ENCODE measurements around the gene SYCP1.
"Not testable (repeated sequence)": the region's sequence is repeated elsewhere in the genome, so short reads cannot be mapped to it uniquely, and the experiment has no call there.

SYCP1 gene

GRCh38 chr1:114854693-114855320 lies at the start of gene SYCP1:
SYCP1 (plus strand) TSS chr1:114854863; CDS start chr1:114855465, 602 bp downstream.
- Mint-ChIP-seq H3K27ac (no peak within 1 kb of the TSS), H3K36me3 (ENCODE audit: low read depth) (peaks cover 2% of the 10 kb centered on the region), H3K4me1 (ENCODE audit: low read depth) (peaks cover 6% of the 10 kb centered on the region), H3K9me3 (no peaks in the 10 kb centered on the region), H3K27me3 (ENCODE audit: low read depth) (peaks cover 21% of the 10 kb centered on the region), H3K4me3 (peak within 1 kb of the TSS; percentile 63)
- DNase-seq (ENCODE audit: low spot score), result no peak

- no peaks in the 10 kb centered on the region for H3K36me3 Mint-ChIP-seq (ENCODE audit: low read depth)
- H3K27me3 Mint-ChIP-seq (ENCODE audit: low read depth), result peaks cover 4% of the 10 kb centered on the region
- DNase-seq (ENCODE audit: low spot score), result no peak
- no peak overlapping the region for H3K4me3 Mint-ChIP-seq
- no peaks in the 10 kb centered on the region for H3K4me1 Mint-ChIP-seq (ENCODE audit: low read depth)
- peaks cover 5% of the 10 kb centered on the region for H3K9me3 Mint-ChIP-seq
- H3K27ac Mint-ChIP-seq, result no peak overlapping the region
These were observed 34.8 kb upstream of the SYCP1 start for GRCh38 chr1:114819869-114820268.

- no peak overlapping the region for H3K4me3 Mint-ChIP-seq
- H3K36me3 Mint-ChIP-seq (ENCODE audit: low read depth), result no peaks in the 10 kb centered on the region
- H3K9me3 Mint-ChIP-seq, result peaks cover 5% of the 10 kb centered on the region
- no peak overlapping the region for H3K27ac Mint-ChIP-seq
- H3K27me3 Mint-ChIP-seq (ENCODE audit: low read depth), result peaks cover 4% of the 10 kb centered on the region
- DNase-seq (ENCODE audit: low spot score), result no peak
- H3K4me1 Mint-ChIP-seq (ENCODE audit: low read depth), result no peaks in the 10 kb centered on the region
These were observed 34.3 kb upstream of the SYCP1 start for GRCh38 chr1:114820392-114820791.

DNA sequence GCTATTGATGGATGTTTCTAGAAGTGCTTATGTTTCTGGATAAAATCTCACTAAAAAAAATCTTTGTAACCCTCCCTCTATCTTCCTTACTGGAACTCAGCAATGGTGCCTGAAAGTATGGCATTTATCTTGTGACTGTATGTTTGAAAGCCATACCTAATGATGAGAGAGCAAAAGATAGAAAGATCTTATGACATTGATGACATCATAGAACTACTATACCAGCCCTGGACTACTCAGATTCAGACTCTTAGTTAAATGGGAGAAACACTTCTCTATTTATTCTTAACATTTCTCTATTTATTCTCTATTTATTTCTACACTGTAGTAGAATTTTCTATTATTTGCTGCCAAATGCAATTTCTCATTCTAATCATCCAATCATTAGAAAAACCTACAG lies 32.7 kb upstream of the SYCP1 start:
- peaks cover 5% of the 10 kb centered on the region for H3K9me3 Mint-ChIP-seq

GRCh38 chr1:114828251-114828650 lies 26.4 kb upstream of the SYCP1 start:
- Mint-ChIP-seq H3K9me3 (peaks cover under 1% of the 10 kb centered on the region), H3K4me1 (ENCODE audit: low read depth) (no peaks in the 10 kb centered on the region), H3K4me3 (no peak overlapping the region), H3K27ac (no peak overlapping the region), H3K27me3 (ENCODE audit: low read depth) (peaks cover 3% of the 10 kb centered on the region), H3K36me3 (ENCODE audit: low read depth) (no peaks in the 10 kb centered on the region)
- no peak for DNase-seq (ENCODE audit: low spot score)

More for the DNA sequence above, 32.7 kb upstream of the SYCP1 start:
- Mint-ChIP-seq H3K4me1 (ENCODE audit: low read depth) (no peaks in the 10 kb centered on the region), H3K27ac (no peak overlapping the region), H3K36me3 (ENCODE audit: low read depth) (no peaks in the 10 kb centered on the region), H3K27me3 (ENCODE audit: low read depth) (peaks cover 3% of the 10 kb centered on the region), H3K4me3 (no peak overlapping the region)
- DNase-seq (ENCODE audit: low spot score), result no peak

- H3K27me3 Mint-ChIP-seq (ENCODE audit: low read depth); H3K9me3 Mint-ChIP-seq; H3K4me1 Mint-ChIP-seq (ENCODE audit: low read depth); DNase-seq (ENCODE audit: low spot score); H3K4me3 Mint-ChIP-seq; H3K36me3 Mint-ChIP-seq (ENCODE audit: low read depth); H3K27ac Mint-ChIP-seq: not testable (repeated sequence)
These were observed 24.6 kb upstream of the SYCP1 start for GRCh38 chr1:114830075-114830474.

DNA sequence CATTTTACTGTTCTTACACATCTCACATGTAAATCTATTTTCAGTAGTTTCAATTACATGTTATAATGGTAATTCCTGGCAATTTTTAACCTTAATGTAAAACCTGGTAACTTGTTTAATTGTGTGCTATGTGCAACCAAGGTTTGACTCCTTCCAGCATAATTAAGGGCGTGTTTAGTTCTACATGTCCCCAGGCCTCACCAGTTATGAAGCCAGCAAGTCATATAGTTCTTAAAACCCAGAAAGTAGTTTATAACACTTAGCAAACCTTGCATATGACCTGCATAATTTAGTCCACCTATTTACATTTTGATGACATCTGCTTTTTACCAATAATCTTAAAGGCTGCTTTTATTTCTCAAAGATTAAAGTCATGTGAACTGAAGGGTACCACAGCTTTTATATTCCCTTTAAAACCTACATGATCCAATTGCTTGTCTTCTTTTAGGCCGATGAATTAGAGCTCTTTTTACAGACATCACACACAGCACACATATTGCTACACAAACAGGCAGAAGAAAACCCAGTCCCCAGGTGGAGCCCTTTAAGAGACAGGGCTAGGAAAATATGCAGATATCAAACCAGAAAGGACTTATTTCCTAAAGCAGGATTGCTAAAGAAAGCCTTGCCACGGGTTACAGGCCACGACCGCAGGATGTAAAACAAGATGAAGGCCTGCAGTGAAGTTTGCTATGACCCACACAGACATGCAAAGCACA lies 23.2 kb upstream of the SYCP1 start:
- Mint-ChIP-seq H3K27ac (no peak overlapping the region), H3K36me3 (ENCODE audit: low read depth) (no peaks in the 10 kb centered on the region), H3K4me3 (no peak overlapping the region), H3K27me3 (ENCODE audit: low read depth) (peaks cover 3% of the 10 kb centered on the region), H3K4me1 (ENCODE audit: low read depth) (no peaks in the 10 kb centered on the region), H3K9me3 (no peaks in the 10 kb centered on the region)
- no peak for DNase-seq (ENCODE audit: low spot score)

GRCh38 chr1:114832057-114832456 lies 22.6 kb upstream of the SYCP1 start:
- no peak for DNase-seq (ENCODE audit: low spot score)
- no peak overlapping the region for H3K4me3 Mint-ChIP-seq
- H3K27me3 Mint-ChIP-seq (ENCODE audit: low read depth), result peaks cover 3% of the 10 kb centered on the region
- no peaks in the 10 kb centered on the region for H3K36me3 Mint-ChIP-seq (ENCODE audit: low read depth)
- no peaks in the 10 kb centered on the region for H3K4me1 Mint-ChIP-seq (ENCODE audit: low read depth)
- H3K9me3 Mint-ChIP-seq, result no peaks in the 10 kb centered on the region
- no peak overlapping the region for H3K27ac Mint-ChIP-seq

GRCh38 chr1:114833421-114833820 lies 21.2 kb upstream of the SYCP1 start:
- no peak overlapping the region for H3K4me3 Mint-ChIP-seq
- no peaks in the 10 kb centered on the region for H3K9me3 Mint-ChIP-seq
- DNase-seq (ENCODE audit: low spot score), result no peak
- H3K36me3 Mint-ChIP-seq (ENCODE audit: low read depth), result no peaks in the 10 kb centered on the region
- no peak overlapping the region for H3K27ac Mint-ChIP-seq
- H3K4me1 Mint-ChIP-seq (ENCODE audit: low read depth), result no peaks in the 10 kb centered on the region
- H3K27me3 Mint-ChIP-seq (ENCODE audit: low read depth), result no peaks in the 10 kb centered on the region

- Mint-ChIP-seq H3K27me3 (ENCODE audit: low read depth) (peaks cover 8% of the 10 kb centered on the region), H3K9me3 (no peaks in the 10 kb centered on the region), H3K36me3 (ENCODE audit: low read depth) (no peaks in the 10 kb centered on the region), H3K4me3 (no peak overlapping the region), H3K27ac (no peak overlapping the region), H3K4me1 (ENCODE audit: low read depth) (no peaks in the 10 kb centered on the region)
- DNase-seq (ENCODE audit: low spot score), result no peak
These were observed 10.4 kb upstream of the SYCP1 start for GRCh38 chr1:114844270-114844669.

- no peak overlapping the region for H3K4me3 Mint-ChIP-seq
- peaks cover 21% of the 10 kb centered on the region for H3K27me3 Mint-ChIP-seq (ENCODE audit: low read depth)
These were observed 1.1 kb upstream of the SYCP1 start for GRCh38 chr1:114853584-114853983.

GRCh38 chr1:114861384-114861783 lies 6.7 kb downstream of the SYCP1 start:
- H3K4me1 Mint-ChIP-seq (ENCODE audit: low read depth), result no peaks in the 10 kb centered on the region
- no peak overlapping the region for H3K27ac Mint-ChIP-seq
- H3K9me3 Mint-ChIP-seq, result no peaks in the 10 kb centered on the region
- H3K4me3 Mint-ChIP-seq, result no peak overlapping the region
- DNase-seq (ENCODE audit: low spot score), result no peak
- H3K36me3 Mint-ChIP-seq (ENCODE audit: low read depth), result no peaks in the 10 kb centered on the region
- H3K27me3 Mint-ChIP-seq (ENCODE audit: low read depth), result peaks cover 3% of the 10 kb centered on the region

More at GRCh38 chr1:114853584-114853983, 1.1 kb upstream of the SYCP1 start:
- peaks cover 6% of the 10 kb centered on the region for H3K4me1 Mint-ChIP-seq (ENCODE audit: low read depth)
- H3K36me3 Mint-ChIP-seq (ENCODE audit: low read depth), result peaks cover 2% of the 10 kb centered on the region
- no peak overlapping the region for H3K27ac Mint-ChIP-seq
- DNase-seq (ENCODE audit: low spot score), result no peak
- no peaks in the 10 kb centered on the region for H3K9me3 Mint-ChIP-seq

DNA sequence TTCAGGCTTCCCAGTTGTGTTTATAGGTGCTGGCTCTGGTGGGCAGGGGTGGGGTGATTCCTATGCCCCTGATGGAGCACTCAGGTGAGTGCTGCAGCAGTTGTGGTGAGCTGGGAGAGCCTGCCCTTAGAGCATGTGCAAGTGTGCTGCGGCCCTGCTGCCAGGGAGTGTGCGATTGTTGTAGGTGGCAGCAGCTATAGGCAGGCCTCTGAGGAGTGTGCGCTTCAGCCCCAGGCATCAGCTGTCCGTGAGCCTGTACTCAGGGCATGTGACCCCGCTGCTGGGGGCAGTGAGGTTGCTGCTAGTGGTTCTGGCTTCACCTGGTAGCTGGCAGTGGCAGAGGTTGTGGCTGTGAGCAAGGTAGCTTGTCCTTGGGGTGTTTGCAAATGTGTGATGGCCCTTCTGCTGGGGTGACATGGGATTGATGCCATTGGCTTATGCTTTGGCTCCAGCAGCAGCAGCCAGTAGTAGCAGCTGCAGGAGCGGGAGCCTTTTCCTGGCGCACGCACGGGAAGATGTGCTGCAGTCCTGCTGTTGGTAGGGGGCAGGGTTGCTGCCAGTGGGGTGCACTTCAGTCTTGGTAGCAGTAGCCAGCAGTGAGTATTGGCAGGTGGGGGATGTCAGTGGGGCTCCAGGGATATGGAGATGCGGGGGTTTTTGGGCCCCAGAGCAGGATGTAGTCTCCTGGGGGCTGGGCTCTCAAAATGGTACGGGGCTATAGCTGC lies 37.7 kb downstream of the SYCP1 start:
- Mint-ChIP-seq H3K27ac (no peak overlapping the region), H3K9me3 (no peaks in the 10 kb centered on the region), H3K4me3 (no peak overlapping the region), H3K27me3 (ENCODE audit: low read depth) (no peaks in the 10 kb centered on the region), H3K36me3 (ENCODE audit: low read depth) (no peaks in the 10 kb centered on the region), H3K4me1 (ENCODE audit: low read depth) (no peaks in the 10 kb centered on the region)
- DNase-seq (ENCODE audit: low spot score), result no peak

DNA sequence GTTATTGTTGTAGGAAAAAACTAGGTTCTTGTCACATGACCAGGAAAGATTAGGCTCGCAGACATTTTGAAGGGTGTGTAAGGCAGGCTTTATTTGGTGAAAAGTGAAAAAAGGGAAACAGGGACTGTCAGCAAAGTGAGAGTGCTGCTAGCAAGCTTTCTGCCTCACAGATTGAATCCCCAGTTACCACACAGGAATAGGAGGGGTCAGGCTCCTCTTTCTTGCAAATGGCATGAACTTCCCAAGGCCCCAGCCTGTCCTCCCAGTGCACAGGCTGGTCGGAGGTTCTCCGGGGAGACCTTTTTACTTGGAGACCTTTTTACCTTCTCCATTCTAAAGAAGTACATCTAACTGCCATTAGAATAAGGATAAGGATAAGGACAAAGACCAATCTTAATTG lies 42.1 kb downstream of the SYCP1 start:
- Mint-ChIP-seq H3K9me3 (no peaks in the 10 kb centered on the region), H3K27ac (no peak overlapping the region), H3K4me3 (no peak overlapping the region), H3K4me1 (ENCODE audit: low read depth) (no peaks in the 10 kb centered on the region), H3K27me3 (ENCODE audit: low read depth) (no peaks in the 10 kb centered on the region), H3K36me3 (ENCODE audit: low read depth) (no peaks in the 10 kb centered on the region)
- DNase-seq (ENCODE audit: low spot score), result no peak
